Stimulated activated CD8-positive, alpha-beta memory T cell treated with anti-CD3 and anti-CD28 coated beads, Interleukin-15, amount 100 ng/mL, for 1 hour (primary cell): ENCODE measurements around the gene RRP1.
"Not testable (repeated sequence)": the region's sequence is repeated elsewhere in the genome, so short reads cannot be mapped to it uniquely, and the experiment has no call there.

Source experiments
- DNase-seq: peaks from one replicate; pipeline ENCODE4 v3.0.0-alpha.2; 2020; ENCODE audit warnings: low read depth

RRP1 gene

DNA sequence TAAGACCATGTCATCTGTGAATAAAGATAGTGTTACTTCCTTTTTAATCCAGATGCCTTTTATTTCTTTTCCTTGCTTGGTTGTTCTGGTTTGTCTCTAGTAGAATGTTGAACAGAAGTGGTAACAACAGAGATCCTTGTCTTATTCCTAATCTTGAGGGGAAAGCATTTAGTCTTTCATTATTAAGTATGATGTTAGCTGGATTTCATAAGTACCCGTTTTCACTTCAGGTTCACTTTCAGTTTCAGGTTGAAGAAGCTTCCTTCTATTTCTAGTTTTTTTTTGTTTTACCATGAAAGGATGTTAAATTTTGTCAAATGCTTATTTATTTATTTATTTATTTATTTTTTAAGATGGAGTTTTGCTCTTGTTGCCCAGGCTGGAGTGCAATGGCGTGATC lies 53.4 kb downstream of the RRP1 start:
- DNase-seq: no peak

DNA sequence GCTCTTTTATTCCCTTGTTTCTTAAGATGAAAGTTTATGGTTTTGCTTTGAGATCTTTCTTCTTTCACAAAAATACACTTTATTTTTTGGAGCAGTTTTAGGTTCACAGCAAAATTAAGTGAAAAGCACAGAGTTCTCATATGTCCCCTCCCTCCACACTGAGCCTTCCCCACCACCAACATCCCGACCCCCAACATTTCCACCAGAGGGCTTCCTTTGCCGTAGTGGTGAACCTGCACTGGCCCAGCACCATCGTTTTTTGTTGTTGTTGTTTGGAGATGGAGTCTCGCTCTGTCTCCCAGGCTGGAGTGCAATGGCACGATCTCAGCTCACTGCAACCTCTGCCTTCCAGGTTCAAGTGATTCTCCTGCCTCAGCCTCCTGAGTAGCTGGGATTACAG lies 55.5 kb downstream of the RRP1 start:
- DNase-seq: not testable (repeated sequence)

GRCh38 chr21:43845386-43845785 lies 56.0 kb downstream of the RRP1 start:
- DNase-seq: no peak

DNA sequence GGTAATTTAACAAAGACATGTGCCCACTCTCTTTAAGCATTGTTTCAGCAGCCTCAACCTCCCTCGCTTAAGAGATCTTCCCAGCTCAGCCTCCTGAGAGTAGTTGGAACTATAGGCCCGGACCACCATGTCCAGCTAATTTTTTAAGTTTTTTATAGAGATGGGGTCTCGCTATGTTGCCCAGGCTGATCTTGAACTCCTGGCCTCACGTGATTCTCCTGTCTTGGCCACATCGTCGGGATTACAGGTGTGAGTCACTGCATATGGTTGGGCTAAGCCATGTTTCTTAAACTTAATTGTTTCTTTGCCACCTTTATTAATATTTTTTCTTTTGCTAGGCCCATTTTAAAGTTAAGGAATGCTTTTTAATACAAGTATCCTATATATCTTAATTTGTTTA lies 57.1 kb downstream of the RRP1 start:
- no peak for DNase-seq

GRCh38 chr21:43847301-43847700 lies 57.9 kb downstream of the RRP1 start:
- no peak for DNase-seq

GRCh38 chr21:43848771-43849170 lies 59.4 kb downstream of the RRP1 start:
- DNase-seq: no peak

DNA sequence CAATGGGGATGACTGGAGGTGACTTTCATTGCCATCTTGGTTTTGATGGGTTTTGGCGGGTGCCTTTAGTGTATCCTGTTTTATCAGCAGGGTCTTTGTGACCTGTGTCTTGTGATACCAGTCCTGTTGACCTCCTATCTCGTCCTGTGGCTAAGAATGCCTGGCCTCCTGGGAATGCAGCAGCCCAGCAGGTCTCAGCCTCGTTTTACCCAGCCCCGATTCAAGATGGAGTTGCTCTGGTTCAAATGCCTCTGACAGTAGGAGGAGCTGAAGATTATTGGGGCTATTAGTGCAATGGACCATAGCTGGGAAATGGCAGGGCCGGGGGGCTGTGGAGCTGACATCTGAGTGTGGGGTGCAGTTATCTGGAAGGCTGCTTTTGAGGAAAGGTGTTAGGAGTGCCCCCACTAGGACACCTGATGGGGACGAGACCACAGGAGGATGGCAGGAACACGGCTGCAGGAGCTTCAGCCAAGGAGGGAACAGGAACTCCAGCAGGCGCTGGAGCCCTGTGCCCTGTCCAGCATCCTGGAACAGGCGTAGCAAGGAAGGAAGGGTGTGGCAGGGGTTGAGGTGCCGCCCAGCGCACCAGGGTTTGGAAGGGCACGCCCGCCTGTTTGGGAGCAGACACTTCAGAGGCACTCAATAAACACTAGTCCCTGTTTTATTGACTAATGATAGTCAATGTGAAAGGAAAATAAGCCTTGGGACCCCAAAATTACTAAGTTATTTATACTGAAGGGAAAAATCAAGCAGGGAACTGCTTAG lies 60.3 kb downstream of the RRP1 start:
- no peak for DNase-seq

- DNase-seq: no peak
Measured at GRCh38 chr21:43850728-43851295, 61.4 kb downstream of the RRP1 start.

DNA sequence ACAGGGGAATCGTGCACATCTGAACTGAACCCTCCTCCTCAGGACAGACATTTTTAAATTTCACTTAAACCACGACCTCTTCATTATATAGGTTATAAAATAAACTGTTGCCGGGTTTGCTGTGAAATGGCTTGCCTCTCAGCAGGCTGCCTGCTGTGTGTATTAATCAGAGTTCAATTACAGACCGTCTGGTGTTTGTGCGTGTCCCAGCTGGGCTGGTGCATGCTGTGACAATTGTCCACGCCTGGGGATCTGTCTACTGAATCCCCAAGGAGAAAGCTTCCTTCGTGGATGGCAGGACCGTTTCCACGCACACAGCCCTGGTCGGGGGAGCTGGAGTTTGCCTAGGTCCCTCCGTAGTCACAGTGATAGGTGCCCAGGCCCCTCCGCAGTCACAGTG lies 62.2 kb downstream of the RRP1 start:
- DNase-seq: no peak

- no peak for DNase-seq
Measured at GRCh38 chr21:43853851-43854772, 64.7 kb downstream of the RRP1 start.
